ENCODE measurements around the gene LCN15. TPM values are rescaled to one million over a fixed set of nuclear protein-coding genes. Genes with fewer than 3 reads are reported as not detected.

The LCN15 gene
- not detected in 2 replicates for total RNA-seq

GRCh38 chr9:136764301-136764891, at the start of gene LCN15:
TSS of gene LCN15 (minus strand) at chr9:136764518. CDS start at chr9:136764488, 30 bp downstream.

GRCh38 chr9:136807281-136808074, 43.2 kb upstream of the LCN15 start, which contains the start of gene RABL6:
TSS of gene RABL6 (plus strand) at chr9:136807948. CDS start at chr9:136808197, 249 bp downstream.

GRCh38 chr9:136796238-136796774, 32.0 kb upstream of the LCN15 start, which contains the start of gene CCDC183:
TSS of gene CCDC183 (plus strand) at chr9:136796338. CDS start at chr9:136796398, 60 bp downstream.

GRCh38 chr9:136790640-136791515, 26.6 kb upstream of the LCN15 start, which contains the start of gene TMEM141:
TSS of gene TMEM141 (plus strand) at chr9:136791344. CDS start at chr9:136791371, 27 bp downstream.

GRCh38 chr9:136748201-136748600, 16.1 kb downstream of the LCN15 start, which contains the start of gene LCN6:
TSS of gene LCN6 (minus strand) at chr9:136748525. CDS start at chr9:136748483, 42 bp downstream.

GRCh38 chr9:136742591-136743391, 21.5 kb downstream of the LCN15 start, which contains the start of gene LCN10:
TSS of gene LCN10 (minus strand) at chr9:136742940. CDS start at chr9:136742903, 37 bp downstream.

GRCh38 chr9:136711751-136712689, 52.3 kb downstream of the LCN15 start, which contains the start of gene DIPK1B:
TSS of gene DIPK1B (plus strand) at chr9:136712572. CDS start at chr9:136712666, 94 bp downstream.

Other genes with a start within 250 kb of the LCN15 start
- 66.1 and 122 TPM in 2 replicates for gene NOTCH1, start 218.5 kb downstream of the LCN15 start, total RNA-seq
- gene EGFL7, start 101.6 kb downstream of the LCN15 start, total RNA-seq = 364 and 407 TPM in 2 replicates
- 38.1 and 43.9 TPM in 2 replicates for gene AGPAT2, start 77.1 kb downstream of the LCN15 start, total RNA-seq
- gene DIPK1B, start 51.9 kb downstream of the LCN15 start, total RNA-seq = 53.4 and 56.1 TPM in 2 replicates
- not detected in 2 replicates for gene LCN10, start 21.6 kb downstream of the LCN15 start, total RNA-seq
- gene LCN6, start 16.0 kb downstream of the LCN15 start, total RNA-seq = not detected in 2 replicates
- gene LCN8, start 6.3 kb downstream of the LCN15 start, total RNA-seq = not detected in 2 replicates
- gene TMEM141, start 26.8 kb upstream of the LCN15 start, total RNA-seq = 41.9 and 66.5 TPM in 2 replicates
- 0.52 and 0.98 TPM in 2 replicates for gene CCDC183, start 31.8 kb upstream of the LCN15 start, total RNA-seq
- gene RABL6, start 43.4 kb upstream of the LCN15 start, total RNA-seq = 49.3 and 52.9 TPM in 2 replicates
- 0.60 and 0.65 TPM in 2 replicates for gene AJM1, start 78.0 kb upstream of the LCN15 start, total RNA-seq
- gene PHPT1, start 84.9 kb upstream of the LCN15 start, total RNA-seq = 185 and 194 TPM in 2 replicates
- gene MAMDC4, start 87.8 kb upstream of the LCN15 start, total RNA-seq = 0.52 and 0.65 TPM in 2 replicates
- 286 and 317 TPM in 2 replicates for gene EDF1, start 101.8 kb upstream of the LCN15 start, total RNA-seq
- gene TRAF2, start 122.0 kb upstream of the LCN15 start, total RNA-seq = 12.7 and 18.0 TPM in 2 replicates
- 140 and 161 TPM in 2 replicates for gene FBXW5, start 180.2 kb upstream of the LCN15 start, total RNA-seq
- 0.54 and 0.77 TPM in 2 replicates for gene C8G, start 180.7 kb upstream of the LCN15 start, total RNA-seq
- 0.11 TPM in 1 of 2 replicates, not detected in the other for gene LCN12, start 187.8 kb upstream of the LCN15 start, total RNA-seq
- 0.43 and 2.8 TPM in 2 replicates for gene PTGDS, start 213.0 kb upstream of the LCN15 start, total RNA-seq
- under 0.01 TPM in 1 of 2 replicates, not detected in the other for gene LCNL1, start 218.5 kb upstream of the LCN15 start, total RNA-seq
- 8.0 and 9.2 TPM in 2 replicates for gene PAXX, start 227.9 kb upstream of the LCN15 start, total RNA-seq
- not detected in 2 replicates for gene CLIC3, start 232.1 kb upstream of the LCN15 start, total RNA-seq

Measured in dermis lymphatic vessel endothelial cell (primary cell).